B cell (primary cell): ENCODE data around the gene ZIC4.

Experiments
- EZH2 ChIP-seq: IDR thresholded peaks from 2 replicates; pipeline ENCODE4 v1.6.1; 2012; ENCODE audit warnings: borderline replicate concordance, low read depth, mild to moderate bottlenecking, moderate library complexity, low read length; ENCODE audit not compliant: insufficient read depth, poor library complexity, severe bottlenecking
- TF ChIP-seq, protein P1 (sequence below): fragments of 200-600 bp; IDR thresholded peaks from one replicate; pipeline ENCODE4 v1.8.0; 2022; ENCODE audit warnings: antibody characterized with exemption, mild to moderate bottlenecking

DNA sequence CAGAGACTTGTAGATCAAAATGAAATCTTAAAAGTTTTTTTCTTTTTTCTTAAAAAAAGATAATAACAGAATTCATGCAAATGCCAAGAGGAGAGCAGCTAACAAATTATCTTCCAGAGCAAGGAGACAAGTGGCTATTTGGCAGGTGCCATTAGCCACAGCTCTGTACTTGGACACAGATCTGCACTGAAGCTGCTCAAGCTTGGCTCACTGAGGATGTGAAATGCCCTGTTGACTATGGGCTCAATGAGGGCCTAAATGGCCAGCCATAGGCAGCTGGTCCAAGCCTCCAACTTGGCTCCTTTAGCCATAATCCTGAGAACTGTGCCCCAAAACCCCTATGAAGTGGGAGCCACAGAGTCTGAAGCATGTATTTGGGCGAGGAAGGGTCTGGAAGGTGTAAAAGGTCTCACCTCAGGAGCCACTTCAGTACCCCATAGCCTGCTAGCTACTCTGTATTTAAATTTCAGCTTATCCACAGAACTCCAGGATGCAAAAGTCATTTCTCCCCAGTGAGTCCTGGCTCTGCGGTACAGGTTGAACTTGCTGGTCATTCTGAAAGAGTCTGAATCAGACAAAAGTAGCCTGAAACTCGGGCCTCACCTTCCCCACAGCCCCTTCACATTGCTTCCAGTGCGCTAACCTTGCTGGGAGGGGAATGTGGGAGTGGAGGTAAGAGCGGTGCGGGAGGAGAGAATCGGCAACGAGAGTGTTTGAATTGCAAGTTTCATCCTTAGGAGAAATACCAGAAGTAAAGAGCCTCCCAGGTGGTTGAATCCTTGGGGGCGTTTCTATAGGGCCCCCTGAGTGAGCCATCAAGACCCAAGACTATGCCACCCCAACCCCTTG is 48.0 kb downstream of the ZIC4 start:
- TF ChIP-seq, protein P1, sequence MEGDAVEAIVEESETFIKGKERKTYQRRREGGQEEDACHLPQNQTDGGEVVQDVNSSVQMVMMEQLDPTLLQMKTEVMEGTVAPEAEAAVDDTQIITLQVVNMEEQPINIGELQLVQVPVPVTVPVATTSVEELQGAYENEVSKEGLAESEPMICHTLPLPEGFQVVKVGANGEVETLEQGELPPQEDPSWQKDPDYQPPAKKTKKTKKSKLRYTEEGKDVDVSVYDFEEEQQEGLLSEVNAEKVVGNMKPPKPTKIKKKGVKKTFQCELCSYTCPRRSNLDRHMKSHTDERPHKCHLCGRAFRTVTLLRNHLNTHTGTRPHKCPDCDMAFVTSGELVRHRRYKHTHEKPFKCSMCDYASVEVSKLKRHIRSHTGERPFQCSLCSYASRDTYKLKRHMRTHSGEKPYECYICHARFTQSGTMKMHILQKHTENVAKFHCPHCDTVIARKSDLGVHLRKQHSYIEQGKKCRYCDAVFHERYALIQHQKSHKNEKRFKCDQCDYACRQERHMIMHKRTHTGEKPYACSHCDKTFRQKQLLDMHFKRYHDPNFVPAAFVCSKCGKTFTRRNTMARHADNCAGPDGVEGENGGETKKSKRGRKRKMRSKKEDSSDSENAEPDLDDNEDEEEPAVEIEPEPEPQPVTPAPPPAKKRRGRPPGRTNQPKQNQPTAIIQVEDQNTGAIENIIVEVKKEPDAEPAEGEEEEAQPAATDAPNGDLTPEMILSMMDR = no peak
- no peak for TF ChIP-seq EZH2
